Gastroesophageal sphincter (tissue), 3 donors: ENCODE data around the gene EIPR1.

Source experiments
- EP300 ChIP-seq: sonication (generic); formaldehyde crosslinking; IDR thresholded peaks from one replicate; pipeline ENCODE4 v1.6.1; 2017; ENCODE audit warnings: antibody characterized with exemption, mild to moderate bottlenecking
- POLR2AphosphoS5 ChIP-seq: sonication (generic); formaldehyde crosslinking; IDR thresholded peaks from one replicate; pipeline ENCODE4 v1.6.1; 2017; ENCODE audit warnings: antibody characterized with exemption
- TF ChIP-seq, protein P1 (sequence below), 4 experiments: fragments of 200-600 bp in 2 of 4; fragments of 450-650 bp in 2 of 4; sonication (generic) in 1 of 4; IDR thresholded peaks; one replicate each; pipeline ENCODE4 v1.5.1; 2017 to 2019; ENCODE audit warnings: antibody characterized with exemption in 4 of 4, mild to moderate bottlenecking in 2 of 4, moderate library complexity in 2 of 4

- TF ChIP-seq, protein P1, sequence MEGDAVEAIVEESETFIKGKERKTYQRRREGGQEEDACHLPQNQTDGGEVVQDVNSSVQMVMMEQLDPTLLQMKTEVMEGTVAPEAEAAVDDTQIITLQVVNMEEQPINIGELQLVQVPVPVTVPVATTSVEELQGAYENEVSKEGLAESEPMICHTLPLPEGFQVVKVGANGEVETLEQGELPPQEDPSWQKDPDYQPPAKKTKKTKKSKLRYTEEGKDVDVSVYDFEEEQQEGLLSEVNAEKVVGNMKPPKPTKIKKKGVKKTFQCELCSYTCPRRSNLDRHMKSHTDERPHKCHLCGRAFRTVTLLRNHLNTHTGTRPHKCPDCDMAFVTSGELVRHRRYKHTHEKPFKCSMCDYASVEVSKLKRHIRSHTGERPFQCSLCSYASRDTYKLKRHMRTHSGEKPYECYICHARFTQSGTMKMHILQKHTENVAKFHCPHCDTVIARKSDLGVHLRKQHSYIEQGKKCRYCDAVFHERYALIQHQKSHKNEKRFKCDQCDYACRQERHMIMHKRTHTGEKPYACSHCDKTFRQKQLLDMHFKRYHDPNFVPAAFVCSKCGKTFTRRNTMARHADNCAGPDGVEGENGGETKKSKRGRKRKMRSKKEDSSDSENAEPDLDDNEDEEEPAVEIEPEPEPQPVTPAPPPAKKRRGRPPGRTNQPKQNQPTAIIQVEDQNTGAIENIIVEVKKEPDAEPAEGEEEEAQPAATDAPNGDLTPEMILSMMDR (IDR thresholded peaks at IDR 0.05): no peak
- TF ChIP-seq POLR2AphosphoS5 (no peak), EP300 (no peak)
These were observed 214.2 kb downstream of the EIPR1 start for GRCh38 chr2:3163401-3163800.
